Heart left ventricle (tissue), 16 donors: ENCODE measurements around the gene CACNA1C. TPM values are rescaled to one million over a fixed set of nuclear protein-coding genes. Genes with fewer than 3 reads are reported as not detected.

Experiments used
- ATAC-seq, 4 donors: fragments of 200-7000 bp; cut with Tn5 transposase; one replicate each; pipeline ENCODE4 v1.9.1; 2020 to 2022; ENCODE audit warnings: moderate library complexity in 4 of 4, mild to moderate bottlenecking in 3 of 4, moderate number of reproducible peaks in 1 of 4
- DNase-seq, 5 donors: peaks; one replicate each; pipeline ENCODE4 v3.0.0-alpha.2; 2020
- H3K27ac ChIP-seq, 12 donors: fragments of 200-600 bp; sonication (generic) in 4 of 12; one replicate each; pipeline versions ENCODE4 v1.5.0 to v1.8.0; 2016 to 2022; ENCODE audit warnings: mild to moderate bottlenecking in 2 of 12
- H3K27me3 ChIP-seq, 9 donors: fragments of 200-600 bp; sonication (generic) in 2 of 9; one replicate each; pipeline versions ENCODE4 v1.5.1 to v1.8.0; 2016 to 2022; ENCODE audit warnings: mild to moderate bottlenecking in 3 of 9
- H3K36me3 ChIP-seq, 9 donors: fragments of 200-600 bp; sonication (generic) in 2 of 9; one replicate each; pipeline versions ENCODE4 v1.5.0 to v1.8.0; 2018 to 2022; ENCODE audit warnings: mild to moderate bottlenecking in 2 of 9
- H3K4me1 ChIP-seq, 12 donors: fragments of 200-600 bp; sonication (generic) in 4 of 12; one replicate each; pipeline versions ENCODE4 v1.5.0 to v1.8.0; 2016 to 2022; ENCODE audit warnings: mild to moderate bottlenecking in 3 of 12
- H3K4me3 ChIP-seq, 12 donors: fragments of 200-600 bp; sonication (generic) in 4 of 12; one replicate each; pipeline versions ENCODE4 v1.5.0 to v1.8.0; 2017 to 2022; ENCODE audit warnings: mild to moderate bottlenecking in 9 of 12, moderate library complexity in 4 of 12
- H3K9me3 ChIP-seq, 12 donors: fragments of 200-600 bp; sonication (generic) in 4 of 12; one replicate each; pipeline versions ENCODE4 v1.5.0 to v1.8.0; 2016 to 2022; ENCODE audit warnings: mild to moderate bottlenecking in 1 of 12
- POLR2A ChIP-seq, 2 donors: fragments of 450-650 bp; IDR thresholded peaks; one replicate each; pipeline ENCODE4 v1.6.1; 2017; ENCODE audit warnings: antibody characterized with exemption in 2 of 2, mild to moderate bottlenecking in 2 of 2, moderate library complexity in 2 of 2
- WGBS, 4 donors: extraction: QIAGEN DNeasy Blood & Tissue Kit in 2 of 4; methylation state at CpG; one replicate each; pipeline versions ENCODE4 v1.1.5 to v1.1.7; 2013 to 2018; 5-methylcytosine and 5-hydroxymethylcytosine counted together
- intact Hi-C, 10 donors: fragments of 100-400 bp; cut with DNase I; formaldehyde crosslinking; loops; one replicate each; pipeline versions ENCODE4 v1.11.1 to v1.14.2; 2022
- polyA plus RNA-seq, 2 donors: library from polyadenylated mRNA; stranded (reverse); fragments of 200-250 nt; gene quantifications; one replicate each; pipeline ENCODE4 v1.2.3, GENCODE V29; 2013
- total RNA-seq, 9 donors: library from RNA; depleted of rRNA in 2 of 9; stranded (reverse); fragments of >200 nt in 2 of 9; fragmentation: NEBNext Ultra II Directional in 3 of 9; extraction: Animal tissue kit (Norgen Biotek cat#: 25700) in 3 of 9; gene quantifications; one replicate each; pipeline versions ENCODE4 v1.1.0 to v1.2.4, GENCODE V29; 2016 to 2023
- TF ChIP-seq, protein P1 (sequence below), 12 donors: fragments of 200-600 bp; sonication (generic) in 4 of 12; IDR thresholded peaks; one replicate each; pipeline versions ENCODE4 v1.5.0 to v1.8.0; 2018 to 2022; ENCODE audit warnings: antibody characterized with exemption in 12 of 12, mild to moderate bottlenecking in 5 of 12
- donor health status: ischemic (EF 13 %, LVEDD 7.1; RV severe dilation, severe dysfunction).
- donor health status: healthy with polysubstance abuse.
- donor health status: DM: no; HTN: yes; CAD: no.
- donor health status: DM: no; HTN: no; CAD: no.
- donor health status: ischemic (EF 25% LVEDD 6.9; RV normal size, moderate dysfunction).
- donor health status: ischemic (EF 25% LVEDD 5.7; RV mildly dilated, moderate dysfunction).
- donor health status: healthy.
- donor health status: DM: yes; HTN: yes; CAD: no.
- donor health status: ischemic (EF 35%, LVEDD 5.7; RV mildly dilated, moderate dysfunction).
- donor health status: nonischemic (EF 11% LVEDD 7.7; RV severe dilation, severe dysfunction).
- donor health status: DM: yes; HTN: yes; CAD: no.
- donor health status: PGD.
- donor health status: ischemic (EF 29% LVEDD 5.4; RV normal size, mild dysfunction).
- donor health status: nonischemic (EF 23%, LVEDD 6.1; RV moderate dilation, normal function).

CACNA1C gene
- total and polyA plus RNA-seq, 11 donors = 41.9 to 196 (median 164) TPM

GRCh38 chr12:2561367-2561766 is 508.6 kb downstream of the CACNA1C start:
- peaks cover 0 to 46% (median 16%) of the 10 kb centered on the region in 9 donors for H3K36me3 ChIP-seq
- H3K9me3 ChIP-seq = no peaks in the 10 kb centered on the region
- no peak overlapping the region for H3K4me3 ChIP-seq
- 57 to 73% (median 65%) methylated on average over 10 of the region's 10 CpGs for WGBS, 4 donors
- peaks cover 0 to 35% (median 14%) of the 10 kb centered on the region in 12 donors for H3K4me1 ChIP-seq
- DNase-seq (no peak), ATAC-seq (peak in 2 of 4 donors; percentile 21 to 23)
- H3K27ac ChIP-seq = peak overlapping the region in 9 of 12 donors; percentile 2 to 66 (median 24)
- TF ChIP-seq, protein P1, sequence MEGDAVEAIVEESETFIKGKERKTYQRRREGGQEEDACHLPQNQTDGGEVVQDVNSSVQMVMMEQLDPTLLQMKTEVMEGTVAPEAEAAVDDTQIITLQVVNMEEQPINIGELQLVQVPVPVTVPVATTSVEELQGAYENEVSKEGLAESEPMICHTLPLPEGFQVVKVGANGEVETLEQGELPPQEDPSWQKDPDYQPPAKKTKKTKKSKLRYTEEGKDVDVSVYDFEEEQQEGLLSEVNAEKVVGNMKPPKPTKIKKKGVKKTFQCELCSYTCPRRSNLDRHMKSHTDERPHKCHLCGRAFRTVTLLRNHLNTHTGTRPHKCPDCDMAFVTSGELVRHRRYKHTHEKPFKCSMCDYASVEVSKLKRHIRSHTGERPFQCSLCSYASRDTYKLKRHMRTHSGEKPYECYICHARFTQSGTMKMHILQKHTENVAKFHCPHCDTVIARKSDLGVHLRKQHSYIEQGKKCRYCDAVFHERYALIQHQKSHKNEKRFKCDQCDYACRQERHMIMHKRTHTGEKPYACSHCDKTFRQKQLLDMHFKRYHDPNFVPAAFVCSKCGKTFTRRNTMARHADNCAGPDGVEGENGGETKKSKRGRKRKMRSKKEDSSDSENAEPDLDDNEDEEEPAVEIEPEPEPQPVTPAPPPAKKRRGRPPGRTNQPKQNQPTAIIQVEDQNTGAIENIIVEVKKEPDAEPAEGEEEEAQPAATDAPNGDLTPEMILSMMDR (IDR thresholded peaks at IDR 0.05) = no peak
- no peak for TF ChIP-seq POLR2A (IDR thresholded peaks at IDR 0.05)
- no peaks in the 10 kb centered on the region for H3K27me3 ChIP-seq
- intact Hi-C loops = loop anchor here in 2 of 10 donors (5.0 kb wide), 2 partner anchors 64 to 69 kb away; no protein-coding TSS in a partner anchor

GRCh38 chr12:2562400-2562799 is 509.6 kb downstream of the CACNA1C start:
- H3K9me3 ChIP-seq = no peaks in the 10 kb centered on the region
- peaks cover 0 to 35% (median 14%) of the 10 kb centered on the region in 12 donors for H3K4me1 ChIP-seq
- 34 to 54% (median 50%) methylated on average over 3 of the region's 3 CpGs for WGBS, 4 donors
- H3K27me3 ChIP-seq = no peaks in the 10 kb centered on the region
- no peak for DNase-seq
- no peak overlapping the region for H3K4me3 ChIP-seq
- no peak for ATAC-seq
- intact Hi-C loops = loop anchor here in 2 of 10 donors (5.0 kb wide), 2 partner anchors 65 to 70 kb away; no protein-coding TSS in a partner anchor
- TF ChIP-seq, protein P1 (IDR thresholded peaks at IDR 0.05) = no peak
- no peak for TF ChIP-seq POLR2A (IDR thresholded peaks at IDR 0.05)
- H3K27ac ChIP-seq = no peak overlapping the region
- peaks cover 0 to 47% (median 15%) of the 10 kb centered on the region in 9 donors for H3K36me3 ChIP-seq

DNA sequence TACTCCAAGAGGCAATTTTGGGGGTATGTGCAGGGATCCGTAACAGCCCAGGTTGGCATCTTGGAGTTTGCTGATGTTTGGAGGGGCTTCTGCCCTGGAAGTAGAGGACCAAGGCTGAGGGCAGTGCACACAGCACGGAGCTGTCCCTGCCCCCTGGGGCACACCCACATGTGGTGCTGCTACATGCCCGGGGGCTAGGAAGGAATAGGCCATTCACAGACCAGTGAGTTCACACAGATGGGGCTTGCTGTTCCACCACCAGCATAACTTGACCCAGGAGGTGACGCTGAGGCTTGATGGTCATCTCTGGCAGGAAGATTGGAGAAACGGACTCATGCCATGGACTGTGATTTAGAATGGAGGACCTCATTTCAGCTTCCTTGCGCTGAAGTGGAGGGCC is 510.9 kb downstream of the CACNA1C start:
- 93 to 95% (median 94%) methylated on average over 5 to 6 of the region's 6 CpGs for WGBS, 4 donors
- TF ChIP-seq, protein P1 (IDR thresholded peaks at IDR 0.05) = no peak
- TF ChIP-seq POLR2A (IDR thresholded peaks at IDR 0.05) = no peak
- Histone ChIP-seq H3K36me3 (peaks cover 0 to 47% (median 16%) of the 10 kb centered on the region in 9 donors), H3K4me1 (peaks cover 0 to 28% (median 14%) of the 10 kb centered on the region in 12 donors), H3K9me3 (no peaks in the 10 kb centered on the region), H3K27ac (no peak overlapping the region), H3K4me3 (no peak overlapping the region), H3K27me3 (no peaks in the 10 kb centered on the region)
- peak in 1 of 4 donors; percentile 25 for ATAC-seq
- intact Hi-C loops = loop anchor here in 2 of 10 donors (5.0 kb wide), 2 partner anchors 66 to 71 kb away; no protein-coding TSS in a partner anchor
- no peak for DNase-seq

DNA sequence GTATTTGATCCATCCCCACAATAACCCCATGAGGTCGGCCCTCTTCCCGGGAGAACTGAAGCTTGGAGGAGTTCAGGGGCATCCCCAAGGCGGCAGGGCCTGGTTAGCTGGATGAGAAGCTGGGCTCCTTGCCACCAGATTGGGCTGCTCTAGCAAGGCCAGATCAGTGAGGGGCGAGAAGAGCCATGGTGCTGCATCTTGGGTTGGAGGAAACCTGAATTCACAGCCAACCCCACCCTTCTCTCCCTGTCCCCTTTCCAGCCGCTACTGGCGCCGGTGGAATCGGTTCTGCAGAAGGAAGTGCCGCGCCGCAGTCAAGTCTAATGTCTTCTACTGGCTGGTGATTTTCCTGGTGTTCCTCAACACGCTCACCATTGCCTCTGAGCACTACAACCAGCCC is 513.4 kb downstream of the CACNA1C start:
- Histone ChIP-seq H3K4me3 (no peak overlapping the region), H3K36me3 (peaks cover 0 to 50% (median 12%) of the 10 kb centered on the region in 9 donors), H3K27ac (no peak overlapping the region), H3K4me1 (peaks cover 0 to 15% (median 10%) of the 10 kb centered on the region in 12 donors), H3K27me3 (no peaks in the 10 kb centered on the region), H3K9me3 (no peaks in the 10 kb centered on the region)
- TF ChIP-seq, protein P1 (IDR thresholded peaks at IDR 0.05) = no peak
- no peak for TF ChIP-seq POLR2A (IDR thresholded peaks at IDR 0.05)
- WGBS, 4 donors = 93 to 96% (median 93%) methylated on average over 12 of the region's 12 CpGs
- intact Hi-C loops = no loop called here
- ATAC-seq (no peak), DNase-seq (no peak)
